ENCODE measurements around the gene PARVA. TPM values are rescaled to one million over a fixed set of nuclear protein-coding genes. Genes with fewer than 3 reads are reported as not detected.

The PARVA gene
- total and polyA plus RNA-seq, 2 donors from 2014 or later = 25.1 to 80.3 TPM

- H3K4me3 ChIP-seq (ENCODE audit: low read length in 3 of 3) = no peak overlapping the region
- no peak for TF ChIP-seq CTCF (IDR thresholded peaks at IDR 0.05; ENCODE audit: borderline replicate concordance, extremely low read depth, insufficient read depth)
- H3K27me3 ChIP-seq (ENCODE audit: control insufficient read depth, insufficient read depth, low read length) = no peaks in the 10 kb centered on the region
- DNase-seq = no peak
- H3K4me1 ChIP-seq (ENCODE audit: control insufficient read depth in 2 of 3, insufficient read depth in 2 of 3, low read depth in 1 of 3, low read length in 3 of 3) = no peaks in the 10 kb centered on the region
- no peaks in the 10 kb centered on the region for H3K9me3 ChIP-seq (ENCODE audit: control insufficient read depth in 2 of 3, insufficient read depth in 1 of 3, low read length in 3 of 3)
- no peak overlapping the region for H3K27ac ChIP-seq (ENCODE audit: low read depth in 2 of 2, low read length in 2 of 2)
- intact Hi-C loops (cut with DNase I) = no loop called here
- FAIRE-seq = no peak
- peaks cover 0 to 7% (median 3%) of the 10 kb centered on the region in 3 donors for H3K36me3 ChIP-seq (ENCODE audit: control insufficient read depth in 2 of 3, insufficient read depth in 3 of 3, low read length in 3 of 3)
- H3K9ac ChIP-seq (ENCODE audit: low read length in 3 of 3) = no peak overlapping the region
Measured at GRCh38 chr11:12532580-12532979, 155.2 kb downstream of the PARVA start.

- intact Hi-C loops (cut with DNase I) = no loop called here
- Histone ChIP-seq H3K27ac (ENCODE audit: low read depth in 2 of 2, low read length in 2 of 2) (no peak overlapping the region), H3K9ac (ENCODE audit: low read length in 3 of 3) (no peak overlapping the region), H3K4me3 (ENCODE audit: low read length in 3 of 3) (no peak overlapping the region), H3K36me3 (ENCODE audit: control insufficient read depth in 2 of 3, insufficient read depth in 3 of 3, low read length in 3 of 3) (no peaks in the 10 kb centered on the region), H3K27me3 (ENCODE audit: control insufficient read depth, insufficient read depth, low read length) (no peaks in the 10 kb centered on the region), H3K9me3 (ENCODE audit: control insufficient read depth in 2 of 3, insufficient read depth in 1 of 3, low read length in 3 of 3) (no peaks in the 10 kb centered on the region), H3K4me1 (ENCODE audit: control insufficient read depth in 2 of 3, insufficient read depth in 2 of 3, low read depth in 1 of 3, low read length in 3 of 3) (no peaks in the 10 kb centered on the region)
- DNase-seq = no peak
- FAIRE-seq = no peak
- no peak for TF ChIP-seq CTCF (IDR thresholded peaks at IDR 0.05; ENCODE audit: borderline replicate concordance, extremely low read depth, insufficient read depth)
Measured at GRCh38 chr11:12534549-12534948, 157.2 kb downstream of the PARVA start.

- intact Hi-C loops (cut with DNase I) = no loop called here
- no peaks in the 10 kb centered on the region for H3K27me3 ChIP-seq (ENCODE audit: control insufficient read depth, insufficient read depth, low read length)
- H3K9ac ChIP-seq (ENCODE audit: low read length in 3 of 3) = no peak overlapping the region
- no peaks in the 10 kb centered on the region for H3K9me3 ChIP-seq (ENCODE audit: control insufficient read depth in 2 of 3, insufficient read depth in 1 of 3, low read length in 3 of 3)
- no peaks in the 10 kb centered on the region for H3K4me1 ChIP-seq (ENCODE audit: control insufficient read depth in 2 of 3, insufficient read depth in 2 of 3, low read depth in 1 of 3, low read length in 3 of 3)
- TF ChIP-seq CTCF (IDR thresholded peaks at IDR 0.05; ENCODE audit: borderline replicate concordance, extremely low read depth, insufficient read depth) = no peak
- H3K27ac ChIP-seq (ENCODE audit: low read depth in 2 of 2, low read length in 2 of 2) = no peak overlapping the region
- H3K4me3 ChIP-seq (ENCODE audit: low read length in 3 of 3) = no peak overlapping the region
- H3K36me3 ChIP-seq (ENCODE audit: control insufficient read depth in 2 of 3, insufficient read depth in 3 of 3, low read length in 3 of 3) = no peaks in the 10 kb centered on the region
- FAIRE-seq (no peak), DNase-seq (no peak)
Measured at GRCh38 chr11:12535321-12535720, 157.9 kb downstream of the PARVA start.

- Histone ChIP-seq H3K36me3 (ENCODE audit: control insufficient read depth in 2 of 3, insufficient read depth in 3 of 3, low read length in 3 of 3) (no peaks in the 10 kb centered on the region), H3K27me3 (ENCODE audit: control insufficient read depth, insufficient read depth, low read length) (no peaks in the 10 kb centered on the region), H3K4me1 (ENCODE audit: control insufficient read depth in 2 of 3, insufficient read depth in 2 of 3, low read depth in 1 of 3, low read length in 3 of 3) (no peaks in the 10 kb centered on the region), H3K9me3 (ENCODE audit: control insufficient read depth in 2 of 3, insufficient read depth in 1 of 3, low read length in 3 of 3) (no peaks in the 10 kb centered on the region), H3K9ac (ENCODE audit: low read length in 3 of 3) (no peak overlapping the region), H3K27ac (ENCODE audit: low read depth in 2 of 2, low read length in 2 of 2) (no peak overlapping the region), H3K4me3 (ENCODE audit: low read length in 3 of 3) (no peak overlapping the region)
- no peak for FAIRE-seq
- DNase-seq = peak in 1 of 5 donors; percentile 24
- TF ChIP-seq CTCF (IDR thresholded peaks at IDR 0.05; ENCODE audit: borderline replicate concordance, extremely low read depth, insufficient read depth) = no peak
- intact Hi-C loops (cut with DNase I) = no loop called here
Measured at GRCh38 chr11:12536566-12536965, 159.2 kb downstream of the PARVA start.

Data from kidney (tissue), 14 donors.